Transverse colon (tissue), 3 donors: Measurements from ENCODE around the gene ME1.

Source experiments
- EP300 ChIP-seq: sonication (generic); formaldehyde crosslinking; IDR thresholded peaks from one replicate; pipeline ENCODE4 v1.6.1; 2017; ENCODE audit warnings: antibody characterized with exemption, low read depth
- TF ChIP-seq, protein P1 (sequence below), 5 experiments: fragments of 200-600 bp in 3 of 5; fragments of 450-650 bp in 2 of 5; sonication (generic) in 3 of 5; IDR thresholded peaks; 1 replicate in 2 of 5; 2 replicates in 3 of 5; pipeline ENCODE4 v1.5.1; 2016 to 2017; ENCODE audit warnings: antibody characterized with exemption in 5 of 5, inconsistent platforms in 3 of 5, mild to moderate bottlenecking in 2 of 5, moderate library complexity in 1 of 5

DNA sequence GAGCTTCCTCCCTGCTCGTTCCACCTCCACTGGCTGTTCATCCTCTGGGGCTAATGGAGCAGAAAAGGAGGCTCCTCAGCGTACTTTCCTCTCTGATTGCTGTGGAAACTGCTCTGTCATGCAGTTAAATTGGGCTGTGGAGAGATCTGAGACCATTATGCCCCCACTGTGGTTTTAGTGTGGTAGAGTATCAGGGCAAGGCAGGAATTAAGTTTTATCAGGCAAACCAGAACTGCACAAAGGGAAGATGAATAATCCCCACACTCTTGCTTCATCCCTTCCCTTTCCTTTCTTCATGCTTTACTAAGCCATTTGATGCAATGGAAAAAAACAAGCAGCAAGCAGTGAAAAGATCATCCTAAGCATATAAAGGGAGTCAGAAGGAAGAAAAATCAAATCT lies 11.9 kb upstream of the ME1 start:
- TF ChIP-seq, protein P1, sequence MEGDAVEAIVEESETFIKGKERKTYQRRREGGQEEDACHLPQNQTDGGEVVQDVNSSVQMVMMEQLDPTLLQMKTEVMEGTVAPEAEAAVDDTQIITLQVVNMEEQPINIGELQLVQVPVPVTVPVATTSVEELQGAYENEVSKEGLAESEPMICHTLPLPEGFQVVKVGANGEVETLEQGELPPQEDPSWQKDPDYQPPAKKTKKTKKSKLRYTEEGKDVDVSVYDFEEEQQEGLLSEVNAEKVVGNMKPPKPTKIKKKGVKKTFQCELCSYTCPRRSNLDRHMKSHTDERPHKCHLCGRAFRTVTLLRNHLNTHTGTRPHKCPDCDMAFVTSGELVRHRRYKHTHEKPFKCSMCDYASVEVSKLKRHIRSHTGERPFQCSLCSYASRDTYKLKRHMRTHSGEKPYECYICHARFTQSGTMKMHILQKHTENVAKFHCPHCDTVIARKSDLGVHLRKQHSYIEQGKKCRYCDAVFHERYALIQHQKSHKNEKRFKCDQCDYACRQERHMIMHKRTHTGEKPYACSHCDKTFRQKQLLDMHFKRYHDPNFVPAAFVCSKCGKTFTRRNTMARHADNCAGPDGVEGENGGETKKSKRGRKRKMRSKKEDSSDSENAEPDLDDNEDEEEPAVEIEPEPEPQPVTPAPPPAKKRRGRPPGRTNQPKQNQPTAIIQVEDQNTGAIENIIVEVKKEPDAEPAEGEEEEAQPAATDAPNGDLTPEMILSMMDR (IDR thresholded peaks at IDR 0.05) = no peak
- TF ChIP-seq EP300 = no peak
